Smooth muscle cell (in vitro differentiated cells): ENCODE data around the gene NR3C1. TPM values are rescaled to one million over a fixed set of nuclear protein-coding genes. Genes with fewer than 3 reads are reported as not detected.

Experiments
- DNase-seq: peaks from one replicate; lab custom pipeline; 2025; ENCODE audit not compliant: unreplicated experiment; lab: John Stamatoyannopoulos, UW
- H2AFZ ChIP-seq: fragments of 200-600 bp; sonication (generic); 2 replicates; pipeline ENCODE4 v1.6.0; 2016; ENCODE audit warnings: antibody characterized with exemption, low read depth, mild to moderate bottlenecking
- H3F3A ChIP-seq: fragments of 200-600 bp; sonication (generic); 2 replicates; pipeline ENCODE4 v1.6.0; 2017; ENCODE audit warnings: antibody characterized with exemption, low read depth
- H3K27ac ChIP-seq: fragments of 200-600 bp; sonication (generic); 2 replicates; pipeline ENCODE4 v1.5.1; 2016; ENCODE audit warnings: low read depth, mild to moderate bottlenecking
- H3K27me3 ChIP-seq: fragments of 200-600 bp; sonication (generic); 2 replicates; pipeline ENCODE4 v1.6.1; 2016; ENCODE audit warnings: low read depth, mild to moderate bottlenecking
- H3K36me3 ChIP-seq: fragments of 200-600 bp; sonication (generic); 2 replicates; pipeline ENCODE4 v1.5.1; 2016; ENCODE audit warnings: low read depth
- H3K4me1 ChIP-seq: fragments of 200-600 bp; sonication (generic); 2 replicates; pipeline ENCODE4 v1.5.1; 2016; ENCODE audit warnings: low read depth
- H3K4me2 ChIP-seq: fragments of 200-600 bp; sonication (generic); 2 replicates; pipeline ENCODE4 v1.6.0; 2016; ENCODE audit warnings: mild to moderate bottlenecking
- H3K4me3 ChIP-seq: fragments of 200-600 bp; sonication (generic); 2 replicates; pipeline ENCODE4 v1.5.1; 2016; ENCODE audit warnings: mild to moderate bottlenecking
- H3K79me2 ChIP-seq: fragments of 200-600 bp; sonication (generic); 2 replicates; pipeline ENCODE4 v1.6.0; 2016; ENCODE audit warnings: low read depth, mild to moderate bottlenecking
- H3K9ac ChIP-seq: fragments of 200-600 bp; sonication (generic); 2 replicates; pipeline ENCODE4 v1.6.0; 2016; ENCODE audit warnings: low read depth
- H3K9me3 ChIP-seq: fragments of 200-600 bp; sonication (generic); replicated peaks from 2 replicates; pipeline ENCODE4 v1.5.1; 2016; ENCODE audit warnings: low read depth
- H4K20me1 ChIP-seq: fragments of 200-600 bp; sonication (generic); 2 replicates; pipeline ENCODE4 v1.6.0; 2016; ENCODE audit warnings: low read depth
- WGBS: methylation state at CpG from one replicate; pipeline ENCODE4 v1.1.7; 2016; ENCODE audit warnings: low lambda C conversion rate; 5-methylcytosine and 5-hydroxymethylcytosine counted together
- polyA plus RNA-seq: library from polyadenylated mRNA; unstranded; fragments of >200 nt; fragmentation: Nextera tagmentation; extraction: Ambion mirVana; gene quantifications from 2 replicates; pipeline ENCODE4 v1.2.1, GENCODE V29; 2016
- total RNA-seq: library from RNA; depleted of rRNA; stranded (reverse); fragments of >200 nt; gene quantifications from 2 replicates; pipeline ENCODE4 v1.2.3, GENCODE V29; 2014
- TF ChIP-seq, protein P1 (sequence below): fragments of 200-600 bp; sonication (generic); IDR thresholded peaks from 2 replicates; pipeline ENCODE4 v1.5.1; 2017; ENCODE audit warnings: borderline replicate concordance, mild to moderate bottlenecking, antibody characterized with exemption; ENCODE audit not compliant: insufficient read depth, poor library complexity, severe bottlenecking

The NR3C1 gene
- total and polyA plus RNA-seq, 2 experiments from 2014 or later = 76.5 to 101 TPM

GRCh38 chr5:143356855-143357583 lies 46.5 kb downstream of the NR3C1 start:
- Histone ChIP-seq H4K20me1 (peaks cover 99% of the 10 kb centered on the region), H3K36me3 (no peaks in the 10 kb centered on the region), H3K79me2 (peaks cover 96% of the 10 kb centered on the region), H3K9me3 (no peaks in the 10 kb centered on the region), H3F3A (peaks cover 6% of the 10 kb centered on the region), H3K27me3 (no peaks in the 10 kb centered on the region), H3K4me2 (peak overlapping the region; percentile 66), H3K4me1 (peaks cover 3% of the 10 kb centered on the region), H3K27ac (peak overlapping the region; percentile 82), H3K9ac (no peak overlapping the region), H3K4me3 (no peak overlapping the region), H2AFZ (no peak overlapping the region)
- DNase-seq = no peak
- TF ChIP-seq, protein P1, sequence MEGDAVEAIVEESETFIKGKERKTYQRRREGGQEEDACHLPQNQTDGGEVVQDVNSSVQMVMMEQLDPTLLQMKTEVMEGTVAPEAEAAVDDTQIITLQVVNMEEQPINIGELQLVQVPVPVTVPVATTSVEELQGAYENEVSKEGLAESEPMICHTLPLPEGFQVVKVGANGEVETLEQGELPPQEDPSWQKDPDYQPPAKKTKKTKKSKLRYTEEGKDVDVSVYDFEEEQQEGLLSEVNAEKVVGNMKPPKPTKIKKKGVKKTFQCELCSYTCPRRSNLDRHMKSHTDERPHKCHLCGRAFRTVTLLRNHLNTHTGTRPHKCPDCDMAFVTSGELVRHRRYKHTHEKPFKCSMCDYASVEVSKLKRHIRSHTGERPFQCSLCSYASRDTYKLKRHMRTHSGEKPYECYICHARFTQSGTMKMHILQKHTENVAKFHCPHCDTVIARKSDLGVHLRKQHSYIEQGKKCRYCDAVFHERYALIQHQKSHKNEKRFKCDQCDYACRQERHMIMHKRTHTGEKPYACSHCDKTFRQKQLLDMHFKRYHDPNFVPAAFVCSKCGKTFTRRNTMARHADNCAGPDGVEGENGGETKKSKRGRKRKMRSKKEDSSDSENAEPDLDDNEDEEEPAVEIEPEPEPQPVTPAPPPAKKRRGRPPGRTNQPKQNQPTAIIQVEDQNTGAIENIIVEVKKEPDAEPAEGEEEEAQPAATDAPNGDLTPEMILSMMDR = no peak
- WGBS = 85% methylated on average over 4 of the region's 4 CpGs

DNA sequence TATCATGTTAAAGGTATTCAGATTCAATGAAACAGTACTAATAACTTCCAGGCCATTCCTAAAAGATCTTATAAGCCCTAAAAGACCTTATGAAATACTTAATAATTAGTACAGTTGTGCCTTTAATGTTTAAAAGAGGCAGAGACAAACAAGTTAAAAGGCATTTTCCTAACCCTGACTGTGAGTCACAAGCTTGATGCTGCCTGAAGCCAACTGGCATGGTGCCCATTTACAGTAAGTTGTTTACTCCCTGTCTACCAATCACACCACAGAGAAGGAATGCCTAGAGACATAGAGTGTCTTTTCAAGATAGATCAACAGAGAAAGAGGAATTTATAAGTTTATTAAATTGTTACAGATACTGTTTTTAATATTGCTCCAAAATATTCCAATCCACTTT lies 47.8 kb downstream of the NR3C1 start:
- peaks cover 98% of the 10 kb centered on the region for H4K20me1 ChIP-seq
- no peaks in the 10 kb centered on the region for H3K9me3 ChIP-seq
- peaks cover 94% of the 10 kb centered on the region for H3K79me2 ChIP-seq
- no peak for DNase-seq
- H2AFZ ChIP-seq = no peak overlapping the region
- no peaks in the 10 kb centered on the region for H3K27me3 ChIP-seq
- no peaks in the 10 kb centered on the region for H3K36me3 ChIP-seq
- peaks cover 10% of the 10 kb centered on the region for H3F3A ChIP-seq
- peak overlapping the region; percentile 82 for H3K27ac ChIP-seq
- TF ChIP-seq, protein P1 = no peak
- peak overlapping the region; percentile 26 for H3K9ac ChIP-seq
- no peak overlapping the region for H3K4me3 ChIP-seq
- H3K4me1 ChIP-seq = peaks cover 3% of the 10 kb centered on the region
- H3K4me2 ChIP-seq = peak overlapping the region; percentile 66

- Histone ChIP-seq H3K9me3 (no peaks in the 10 kb centered on the region), H3K4me1 (peaks cover 3% of the 10 kb centered on the region), H3K4me3 (no peak overlapping the region), H4K20me1 (peaks cover 98% of the 10 kb centered on the region), H3F3A (peaks cover 17% of the 10 kb centered on the region), H2AFZ (no peak overlapping the region), H3K9ac (no peak overlapping the region), H3K27ac (peak overlapping the region; percentile 82), H3K79me2 (peaks cover 94% of the 10 kb centered on the region), H3K27me3 (no peaks in the 10 kb centered on the region), H3K36me3 (no peaks in the 10 kb centered on the region), H3K4me2 (peak overlapping the region; percentile 65)
- DNase-seq = no peak
- TF ChIP-seq, protein P1 = no peak
- whole genome bisulfite sequencing = 61% methylated on average over 3 of the region's 3 CpGs
These were observed 49.5 kb downstream of the NR3C1 start for GRCh38 chr5:143354025-143354424.

- TF ChIP-seq, protein P1 = no peak
- Histone ChIP-seq H3K4me2 (no peak overlapping the region), H3F3A (peaks cover 24% of the 10 kb centered on the region), H3K27ac (peak overlapping the region; percentile 87), H4K20me1 (peaks cover 93% of the 10 kb centered on the region), H3K9ac (no peak overlapping the region), H3K4me1 (peaks cover 6% of the 10 kb centered on the region), H3K9me3 (no peaks in the 10 kb centered on the region), H3K27me3 (no peaks in the 10 kb centered on the region), H2AFZ (no peak overlapping the region), H3K36me3 (no peaks in the 10 kb centered on the region), H3K4me3 (no peak overlapping the region), H3K79me2 (peaks cover 94% of the 10 kb centered on the region)
- DNase-seq = no peak
- WGBS = 94% methylated on average over 1 of the region's 1 CpG
These were observed 50.8 kb downstream of the NR3C1 start for GRCh38 chr5:143352691-143353090.
